PC-3 (cell line): Measurements from ENCODE around the gene FAM131C. TPM values are rescaled to one million over a fixed set of nuclear protein-coding genes. Genes with fewer than 3 reads are reported as not detected.
A peak's percentile ranks its signal among the peaks of the same experiment; 100 is the strongest.
"Not testable (repeated sequence)": the region's sequence is repeated elsewhere in the genome, so short reads cannot be mapped to it uniquely, and the experiment has no call there.

Source experiments
- ATAC-seq: fragments of 200-7000 bp; cut with Tn5 transposase; 2 replicates; pipeline ENCODE4 v1.9.1; 2020; ENCODE audit warnings: mild to moderate bottlenecking, moderate library complexity
- BruUV-seq: library from RNA; stranded (reverse); fragments of 400-500 nt; replicated peaks from 2 replicates; lab custom pipeline; 2021; lab: Mats Ljungman, UMichigan
- CTCF ChIA-PET: fragments of 300-600 bp; sonication (Branson Sonifier 250); formaldehyde crosslinking; loops from one replicate; lab custom pipeline; 2022; ENCODE audit warnings: antibody characterized with exemption; lab: Charles Lee
- POLR2A ChIA-PET: fragments of 300-600 bp; sonication (Branson Sonifier 250); formaldehyde crosslinking; loops from one replicate; lab custom pipeline; 2022; ENCODE audit warnings: antibody characterized with exemption; ENCODE audit not compliant: unreplicated experiment; lab: Charles Lee
- DNase-seq: peaks from one replicate; pipeline ENCODE4 v3.0.0-alpha.2; 2015
- H2AFZ ChIP-seq: fragments of 300-600 bp; sonication (generic); 2 replicates; pipeline ENCODE4 v1.6.0; 2016; ENCODE audit warnings: antibody characterized with exemption, low read length
- H3F3A ChIP-seq: fragments of 300-600 bp; sonication (generic); one replicate; pipeline ENCODE4 v1.6.0; 2017; ENCODE audit warnings: antibody characterized with exemption, low read length, control low read depth, mild to moderate bottlenecking; ENCODE audit not compliant: unreplicated experiment
- H3K27ac ChIP-seq: fragments of 300-600 bp; sonication (generic); 2 replicates; pipeline ENCODE4 v1.5.1; 2016; ENCODE audit warnings: mild to moderate bottlenecking, low read length
- H3K27me3 ChIP-seq: fragments of 300-600 bp; sonication (generic); 2 replicates; pipeline ENCODE4 v1.6.1; 2016; ENCODE audit warnings: low read length, mixed read lengths
- H3K36me3 ChIP-seq: fragments of 300-600 bp; sonication (generic); 2 replicates; pipeline ENCODE4 v1.6.1; 2016; ENCODE audit warnings: low read depth, mixed run types, low read length, mixed read lengths
- H3K4me1 ChIP-seq: fragments of 300-600 bp; sonication (generic); 2 replicates; pipeline ENCODE4 v1.5.1; 2016; ENCODE audit warnings: low read length; ENCODE audit not compliant: insufficient read depth
- H3K4me2 ChIP-seq: fragments of 300-600 bp; sonication (generic); 2 replicates; pipeline ENCODE4 v1.6.0; 2016; ENCODE audit warnings: low read length
- H3K4me3 ChIP-seq: fragments of 300-600 bp; sonication (generic); 2 replicates; pipeline ENCODE4 v1.5.1; 2016; ENCODE audit warnings: mild to moderate bottlenecking, low read length, mixed read lengths
- H3K79me2 ChIP-seq: fragments of 300-600 bp; sonication (generic); 2 replicates; pipeline ENCODE4 v1.6.1; 2017; ENCODE audit warnings: low read length, mixed read lengths
- H3K9ac ChIP-seq: fragments of 300-600 bp; sonication (generic); 2 replicates; pipeline ENCODE4 v1.6.0; 2016; ENCODE audit warnings: mild to moderate bottlenecking, low read length
- H3K9me2 ChIP-seq: fragments of 300-600 bp; sonication (generic); replicated peaks from 2 replicates; pipeline ENCODE4 v1.6.1; 2016; ENCODE audit warnings: mixed run types, low read length, mixed read lengths
- H3K9me3 ChIP-seq: fragments of 300-600 bp; sonication (generic); 2 replicates; pipeline ENCODE4 v1.6.1; 2016; ENCODE audit warnings: low read length, mixed read lengths
- H4K20me1 ChIP-seq: fragments of 300-600 bp; sonication (generic); 2 replicates; pipeline ENCODE4 v1.6.1; 2016; ENCODE audit warnings: low read length, mixed read lengths
- CTCF ChIP-seq: fragments of 300-600 bp; sonication (generic); conservative IDR thresholded peaks from 2 replicates; pipeline ENCODE4 v1.5.1; 2017; ENCODE audit warnings: antibody characterized with exemption, low read depth, mild to moderate bottlenecking, low read length
- EZH2 ChIP-seq: fragments of 300-600 bp; sonication (generic); IDR thresholded peaks from one replicate; pipeline ENCODE4 v1.6.1; 2017; ENCODE audit warnings: antibody characterized with exemption, mild to moderate bottlenecking, low read length; ENCODE audit not compliant: unreplicated experiment
- EZH2phosphoT487 ChIP-seq: fragments of 300-600 bp; sonication (generic); IDR thresholded peaks from 2 replicates; pipeline ENCODE4 v1.6.1; 2018; ENCODE audit warnings: mild to moderate bottlenecking, antibody characterized with exemption, low read length, borderline replicate concordance
- intact Hi-C: fragments of 100-400 bp; cut with micrococcal nuclease; formaldehyde crosslinking; loops from 2 replicates; pipeline ENCODE4 v1.9.0; 2023
- total RNA-seq: library from RNA; depleted of rRNA; stranded (reverse); fragments of >200 nt; gene quantifications from 2 replicates; pipeline ENCODE4 v1.2.3, GENCODE V29; 2014

Gene FAM131C
- total RNA-seq, 1 experiment from 2014 or later, result 7.7 TPM

DNA sequence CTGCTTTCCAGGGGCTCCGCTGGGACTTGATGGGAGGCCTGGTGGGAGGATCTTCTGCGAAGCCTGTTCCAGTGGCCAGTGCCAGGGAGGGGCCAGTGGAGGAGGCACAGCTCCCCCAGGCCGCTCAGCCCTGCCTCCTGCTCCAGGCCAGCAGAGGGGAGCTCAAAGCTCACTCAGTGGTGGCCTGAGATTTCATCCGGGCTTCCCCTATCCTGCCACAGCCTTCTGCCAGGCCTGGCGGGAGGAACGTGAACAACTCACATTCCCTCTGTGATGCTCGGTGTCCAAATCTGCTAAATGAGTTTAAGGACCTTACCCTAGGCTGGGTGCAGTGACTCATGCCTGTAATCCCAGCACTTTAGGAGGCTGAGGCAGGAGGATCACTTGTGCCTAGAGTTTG lies 26.6 kb downstream of the FAM131C start:
- Histone ChIP-seq H3K4me1 (no peaks in the 10 kb centered on the region), H3K4me3 (no peak overlapping the region), H3K9me3 (no peaks in the 10 kb centered on the region), H4K20me1 (no peaks in the 10 kb centered on the region), H3K36me3 (no peaks in the 10 kb centered on the region), H3K9ac (no peak overlapping the region), H2AFZ (no peak overlapping the region), H3F3A (no peaks in the 10 kb centered on the region), H3K4me2 (no peak overlapping the region), H3K79me2 (no peaks in the 10 kb centered on the region), H3K27me3 (no peaks in the 10 kb centered on the region), H3K27ac (no peak overlapping the region), H3K9me2 (no peaks in the 10 kb centered on the region)
- DNase-seq (no peak), ATAC-seq (0 out of 2 replicates have a peak, but pooled peaks have one; percentile 13)
- ChIA-PET POLR2A (no interaction called here), CTCF (no interaction called here)
- TF ChIP-seq CTCF (no peak), EZH2 (no peak), EZH2phosphoT487 (no peak)
- BruUV-seq, result no TSS peak
- intact Hi-C loops, result no loop called here

GRCh38 chr1:16043950-16044349 lies 29.5 kb downstream of the FAM131C start:
- intact Hi-C loops, result no loop called here
- Histone ChIP-seq H3K79me2 (no peaks in the 10 kb centered on the region), H3K27ac (no peak overlapping the region), H3K9me3 (no peaks in the 10 kb centered on the region), H3F3A (no peaks in the 10 kb centered on the region), H3K36me3 (no peaks in the 10 kb centered on the region), H3K9ac (no peak overlapping the region), H3K4me1 (no peaks in the 10 kb centered on the region), H4K20me1 (no peaks in the 10 kb centered on the region), H3K27me3 (no peaks in the 10 kb centered on the region), H3K9me2 (no peaks in the 10 kb centered on the region), H3K4me3 (no peak overlapping the region), H3K4me2 (no peak overlapping the region), H2AFZ (no peak overlapping the region)
- BruUV-seq, result no TSS peak
- DNase-seq (no peak), ATAC-seq (no peak)
- TF ChIP-seq EZH2phosphoT487 (no peak), CTCF (no peak), EZH2 (no peak)
- POLR2A ChIA-PET, result interaction anchor here (0.7 kb wide), 1 partner anchor 9 kb away, joined by 4 read pairs; no protein-coding TSS in a partner anchor
- CTCF ChIA-PET, result no interaction called here

DNA sequence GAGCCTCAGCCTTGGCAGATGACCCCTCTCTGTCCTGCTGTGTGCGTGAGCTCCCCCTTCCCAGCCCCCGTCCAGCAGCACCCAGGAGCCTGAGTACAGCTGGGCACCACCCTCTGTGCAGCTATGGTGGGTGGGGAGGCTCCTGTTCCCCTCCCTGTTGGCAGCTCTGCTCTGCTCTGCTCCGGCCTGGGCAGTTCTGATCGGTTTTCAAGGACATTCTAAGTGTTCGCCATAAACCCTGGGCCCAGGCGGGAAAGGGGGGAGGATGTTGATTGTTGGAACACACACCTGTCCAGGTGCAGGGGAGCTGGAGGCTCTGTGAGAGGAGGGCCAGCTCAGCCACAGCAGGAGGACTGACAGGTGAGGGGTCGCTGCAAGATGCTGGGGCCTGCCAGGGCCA lies 29.9 kb downstream of the FAM131C start, which contains the start of gene CLCNKB:
Gene CLCNKB (plus strand): TSS at position 262 of the 400 bp plus-strand sequence. CDS start 711 bp downstream, outside the sequence.
- H3K9me3 ChIP-seq, result no peaks in the 10 kb centered on the region
- H3K36me3 ChIP-seq, result no peaks in the 10 kb centered on the region
- ATAC-seq (no peak), DNase-seq (no peak)
- intact Hi-C loops, result no loop called here
- no peak within 1 kb of the TSS for H3K27ac ChIP-seq
- no peak within 1 kb of the TSS for H3K9ac ChIP-seq
- H3K4me3 ChIP-seq, result no peak within 1 kb of the TSS
- H2AFZ ChIP-seq, result no peak within 1 kb of the TSS
- CTCF ChIA-PET, result interaction anchor here (0.5 kb wide), 1 partner anchor 17 kb away, joined by 3 read pairs; no protein-coding TSS in a partner anchor
- H3F3A ChIP-seq, result no peaks in the 10 kb centered on the region
- BruUV-seq, result no TSS peak
- H3K79me2 ChIP-seq, result no peaks in the 10 kb centered on the region
- H3K27me3 ChIP-seq, result no peaks in the 10 kb centered on the region
- no peaks in the 10 kb centered on the region for H4K20me1 ChIP-seq
- TF ChIP-seq CTCF (no peak), EZH2phosphoT487 (no peak), EZH2 (no peak)
- no peak within 1 kb of the TSS for H3K4me2 ChIP-seq
- POLR2A ChIA-PET, result interaction anchor here (0.7 kb wide), 1 partner anchor 10 kb away, joined by 4 read pairs; no protein-coding TSS in a partner anchor
- H3K4me1 ChIP-seq, result no peaks in the 10 kb centered on the region
- H3K9me2 ChIP-seq, result no peaks in the 10 kb centered on the region

- H3K9me2 ChIP-seq, H3K4me2 ChIP-seq, POLR2A ChIA-PET, BruUV-seq, H3K4me3 ChIP-seq, CTCF ChIA-PET, DNase-seq, H3K27ac ChIP-seq, H3K36me3 ChIP-seq, H3K79me2 ChIP-seq, H3K4me1 ChIP-seq, H3F3A ChIP-seq, H4K20me1 ChIP-seq, H3K9me3 ChIP-seq, H3K27me3 ChIP-seq, H3K9ac ChIP-seq, intact Hi-C loops, H2AFZ ChIP-seq: not testable (repeated sequence)
- peak; percentile 11; the same call in 1 of the 2 replicates for ATAC-seq
Observed at GRCh38 chr1:16042654-16043053, 30.8 kb downstream of the FAM131C start.
